ENCODE measurements around the gene PNP. TPM values are rescaled to one million over a fixed set of nuclear protein-coding genes. Genes with fewer than 3 reads are reported as not detected.

PNP gene
- total and polyA plus RNA-seq, 7 donors: 5.5 to 121 (median 32.3) TPM

DNA sequence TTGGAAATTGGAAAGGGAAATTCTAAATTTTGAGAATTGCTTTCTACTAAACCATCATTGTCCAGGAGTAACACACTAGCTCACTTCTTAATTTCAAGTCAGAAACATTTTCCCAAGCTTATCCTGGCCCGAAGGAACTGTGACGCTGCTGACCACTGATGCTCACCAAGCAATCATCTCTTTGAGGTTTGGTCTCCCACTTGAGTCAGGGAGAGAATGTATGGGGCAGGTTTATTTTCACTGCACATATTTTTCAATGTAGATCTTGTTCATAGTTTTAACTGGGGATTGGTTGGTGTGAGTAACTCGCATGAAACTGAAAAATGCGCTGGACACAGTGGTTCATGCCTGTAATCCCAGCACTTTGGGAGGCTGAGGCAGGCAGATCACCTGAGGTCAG, 23.3 kb downstream of the PNP start:
- no peaks in the 10 kb centered on the region for H3K27me3 ChIP-seq
- H3K9me3 ChIP-seq: no peaks in the 10 kb centered on the region
- no peaks in the 10 kb centered on the region for H3K4me1 ChIP-seq
- no peak for DNase-seq
- TF ChIP-seq POLR2AphosphoS5 (IDR thresholded peaks at IDR 0.05) (no peak), EP300 (IDR thresholded peaks at IDR 0.05) (no peak), POLR2A (IDR thresholded peaks at IDR 0.05) (no peak)
- TF ChIP-seq, protein P1, sequence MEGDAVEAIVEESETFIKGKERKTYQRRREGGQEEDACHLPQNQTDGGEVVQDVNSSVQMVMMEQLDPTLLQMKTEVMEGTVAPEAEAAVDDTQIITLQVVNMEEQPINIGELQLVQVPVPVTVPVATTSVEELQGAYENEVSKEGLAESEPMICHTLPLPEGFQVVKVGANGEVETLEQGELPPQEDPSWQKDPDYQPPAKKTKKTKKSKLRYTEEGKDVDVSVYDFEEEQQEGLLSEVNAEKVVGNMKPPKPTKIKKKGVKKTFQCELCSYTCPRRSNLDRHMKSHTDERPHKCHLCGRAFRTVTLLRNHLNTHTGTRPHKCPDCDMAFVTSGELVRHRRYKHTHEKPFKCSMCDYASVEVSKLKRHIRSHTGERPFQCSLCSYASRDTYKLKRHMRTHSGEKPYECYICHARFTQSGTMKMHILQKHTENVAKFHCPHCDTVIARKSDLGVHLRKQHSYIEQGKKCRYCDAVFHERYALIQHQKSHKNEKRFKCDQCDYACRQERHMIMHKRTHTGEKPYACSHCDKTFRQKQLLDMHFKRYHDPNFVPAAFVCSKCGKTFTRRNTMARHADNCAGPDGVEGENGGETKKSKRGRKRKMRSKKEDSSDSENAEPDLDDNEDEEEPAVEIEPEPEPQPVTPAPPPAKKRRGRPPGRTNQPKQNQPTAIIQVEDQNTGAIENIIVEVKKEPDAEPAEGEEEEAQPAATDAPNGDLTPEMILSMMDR (IDR thresholded peaks at IDR 0.05): no peak
- H3K36me3 ChIP-seq: no peaks in the 10 kb centered on the region
- H3K4me3 ChIP-seq: no peak overlapping the region
- intact Hi-C loops (cut with DNase I): no loop called here
- 95 to 98% methylated on average over 4 of the region's 4 CpGs for WGBS, 2 donors
- no peak overlapping the region for H3K27ac ChIP-seq

DNA sequence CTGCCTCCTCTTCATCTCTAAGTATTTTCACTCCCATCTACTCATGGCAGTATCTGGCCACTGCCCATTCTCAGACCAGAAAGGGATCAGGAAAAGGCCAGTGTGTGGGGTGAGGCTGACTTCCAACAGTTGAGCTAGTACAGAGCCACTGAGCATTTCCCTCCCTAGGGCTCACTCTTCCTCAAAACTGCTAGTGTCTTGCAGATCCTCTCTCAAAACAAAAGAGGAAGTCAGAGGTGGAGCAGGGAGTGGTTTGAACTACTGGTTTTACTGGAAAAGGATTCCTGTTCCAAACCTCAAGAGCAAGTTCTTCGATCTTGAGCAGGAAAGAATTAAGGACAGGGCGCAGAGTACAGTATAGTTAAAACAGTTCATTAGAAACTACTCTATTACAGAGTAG, 24.4 kb downstream of the PNP start:
- no peaks in the 10 kb centered on the region for H3K4me1 ChIP-seq
- TF ChIP-seq, protein P1 (IDR thresholded peaks at IDR 0.05): no peak
- TF ChIP-seq POLR2A (IDR thresholded peaks at IDR 0.05) (no peak), EP300 (IDR thresholded peaks at IDR 0.05) (no peak), POLR2AphosphoS5 (IDR thresholded peaks at IDR 0.05) (no peak)
- DNase-seq: no peak
- no peaks in the 10 kb centered on the region for H3K27me3 ChIP-seq
- H3K4me3 ChIP-seq: no peak overlapping the region
- H3K36me3 ChIP-seq: no peaks in the 10 kb centered on the region
- intact Hi-C loops (cut with DNase I): no loop called here
- WGBS, 2 donors: 26 to 40% methylated on average over 2 of the region's 2 CpGs
- no peak overlapping the region for H3K27ac ChIP-seq
- no peaks in the 10 kb centered on the region for H3K9me3 ChIP-seq

DNA sequence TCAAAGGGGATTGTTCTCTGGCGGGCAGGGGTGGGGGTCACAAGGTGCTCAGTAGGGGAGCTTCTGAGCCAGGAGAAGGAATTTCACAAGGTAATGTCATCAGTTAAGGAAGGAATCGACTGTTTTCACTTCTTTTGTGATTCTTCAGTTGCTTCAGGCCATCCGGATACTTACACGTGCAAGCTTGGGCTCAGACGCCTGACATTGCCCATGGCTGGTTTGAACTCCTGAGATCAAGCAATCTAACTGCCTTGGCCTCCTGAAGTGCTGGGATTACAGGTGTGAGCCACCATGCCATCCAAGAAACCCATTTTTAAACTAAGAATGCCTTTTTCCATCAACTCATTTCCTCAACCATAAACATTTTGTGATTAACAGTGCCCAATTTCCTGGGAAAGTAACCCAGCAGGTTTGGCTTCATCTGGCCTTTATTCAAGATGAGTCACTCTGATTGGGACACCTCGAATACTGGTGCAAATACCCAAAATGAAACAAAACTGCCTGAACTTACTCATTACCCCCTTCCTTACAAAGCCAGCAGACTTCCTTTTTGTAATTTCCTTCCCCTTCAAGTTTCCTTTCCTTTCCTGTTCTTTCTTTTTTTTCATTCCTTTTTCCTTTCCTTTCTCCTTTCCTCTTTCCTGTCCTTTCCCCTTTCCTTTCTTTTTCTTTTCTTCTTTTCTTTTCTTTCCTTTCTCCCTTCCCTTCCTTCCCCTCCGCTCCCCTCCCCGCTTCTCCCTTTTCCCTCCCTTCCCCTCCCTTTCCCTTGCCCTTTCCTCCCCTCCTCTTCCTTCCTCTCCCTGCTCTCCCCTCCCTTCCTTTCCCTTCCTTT, 25.9 kb downstream of the PNP start:
- intact Hi-C loops (cut with DNase I): no loop called here
- no peaks in the 10 kb centered on the region for H3K9me3 ChIP-seq
- no peaks in the 10 kb centered on the region for H3K27me3 ChIP-seq
- H3K36me3 ChIP-seq: no peaks in the 10 kb centered on the region
- TF ChIP-seq POLR2AphosphoS5 (IDR thresholded peaks at IDR 0.05): no peak
- no peak for TF ChIP-seq EP300 (IDR thresholded peaks at IDR 0.05)
- TF ChIP-seq, protein P1 (IDR thresholded peaks at IDR 0.05): no peak
- no peak for TF ChIP-seq POLR2A (IDR thresholded peaks at IDR 0.05)
- H3K4me3 ChIP-seq: no peak overlapping the region
- no peak for DNase-seq
- no peak overlapping the region for H3K27ac ChIP-seq
- WGBS, 2 donors: 81 to 82% methylated on average over 8 of the region's 8 CpGs
- no peaks in the 10 kb centered on the region for H3K4me1 ChIP-seq

DNA sequence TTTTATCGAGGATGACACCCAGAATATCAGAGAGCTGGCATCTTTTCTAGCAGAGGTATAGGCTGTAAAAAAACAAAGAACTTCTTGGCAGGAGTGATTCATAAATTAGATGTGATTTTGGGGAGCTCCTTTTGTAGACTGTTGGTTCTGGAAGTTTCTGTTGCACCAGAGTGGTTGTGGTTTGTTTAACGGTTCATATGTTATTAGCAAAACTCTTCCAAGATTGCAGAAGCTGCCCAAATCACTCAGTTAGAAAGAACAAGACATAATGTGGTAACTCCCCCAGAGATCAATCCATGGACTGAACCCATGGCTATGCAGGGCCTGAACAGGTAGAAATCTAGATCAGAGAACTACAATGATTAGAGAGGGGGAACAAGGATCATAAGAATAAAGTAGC, 29.4 kb downstream of the PNP start:
- WGBS, 2 donors: 81% methylated on average over 2 of the region's 2 CpGs
- Histone ChIP-seq H3K4me1 (no peaks in the 10 kb centered on the region), H3K36me3 (no peaks in the 10 kb centered on the region), H3K27me3 (no peaks in the 10 kb centered on the region), H3K27ac (no peak overlapping the region), H3K4me3 (no peak overlapping the region), H3K9me3 (no peaks in the 10 kb centered on the region)
- intact Hi-C loops (cut with DNase I): no loop called here
- no peak for TF ChIP-seq POLR2AphosphoS5 (IDR thresholded peaks at IDR 0.05)
- TF ChIP-seq, protein P1 (IDR thresholded peaks at IDR 0.05): no peak
- TF ChIP-seq POLR2A (IDR thresholded peaks at IDR 0.05): no peak
- TF ChIP-seq EP300 (IDR thresholded peaks at IDR 0.05): no peak
- no peak for DNase-seq
